Gastroesophageal sphincter (tissue), 3 donors: ENCODE measurements around the gene HSD3B1.

Experiments used
- CTCF ChIP-seq, 4 experiments: fragments of 200-600 bp in 2 of 4; fragments of 450-650 bp in 2 of 4; sonication (generic) in 1 of 4; IDR thresholded peaks; one replicate each; pipeline ENCODE4 v1.5.1; 2017 to 2019; ENCODE audit warnings: antibody characterized with exemption in 4 of 4, mild to moderate bottlenecking in 2 of 4, moderate library complexity in 2 of 4
- EP300 ChIP-seq: sonication (generic); formaldehyde crosslinking; IDR thresholded peaks from one replicate; pipeline ENCODE4 v1.6.1; 2017; ENCODE audit warnings: antibody characterized with exemption, mild to moderate bottlenecking
- POLR2A ChIP-seq, 2 donors: fragments of 450-650 bp; IDR thresholded peaks; one replicate each; pipeline ENCODE4 v1.6.1; 2017; ENCODE audit warnings: antibody characterized with exemption in 2 of 2, mild to moderate bottlenecking in 2 of 2, moderate library complexity in 1 of 2

GRCh38 chr1:119546641-119547040 is 39.6 kb downstream of the HSD3B1 start:
- no peak for TF ChIP-seq POLR2A (IDR thresholded peaks at IDR 0.05)
- no peak for TF ChIP-seq EP300
- TF ChIP-seq CTCF (IDR thresholded peaks at IDR 0.05): no peak
